Dendritic cell treated with granulocyte-macrophage colony-stimulating factor and Interleukin-4, amounts not matched to agents 40 ng/mL and 50 ng/mL, for 4 days (primary cell): ENCODE measurements around the gene MND1.

ENCODE experiments used
- H3K27ac Mint-ChIP-seq: one replicate; pipeline ENCODE4 v1.8.0; 2022; ENCODE audit warnings: mild to moderate bottlenecking, mixed read lengths
- H3K27me3 Mint-ChIP-seq: one replicate; pipeline ENCODE4 v1.8.0; 2022; ENCODE audit warnings: mild to moderate bottlenecking, mixed read lengths
- H3K36me3 Mint-ChIP-seq: one replicate; pipeline ENCODE4 v1.8.0; 2022; ENCODE audit warnings: low read depth, mixed read lengths
- H3K4me1 Mint-ChIP-seq: one replicate; pipeline ENCODE4 v1.8.0; 2022; ENCODE audit warnings: low read depth, mixed read lengths
- H3K4me3 Mint-ChIP-seq: one replicate; pipeline ENCODE4 v1.8.0; 2022; ENCODE audit warnings: mild to moderate bottlenecking, moderate library complexity, mixed read lengths
- H3K9me3 Mint-ChIP-seq: one replicate; pipeline ENCODE4 v1.8.0; 2022; ENCODE audit warnings: mixed read lengths
- intact Hi-C: fragments of 100-400 bp; cut with micrococcal nuclease; formaldehyde crosslinking; loops from one replicate; pipeline ENCODE4 v1.15.0; 2022

MND1 gene, protein sequence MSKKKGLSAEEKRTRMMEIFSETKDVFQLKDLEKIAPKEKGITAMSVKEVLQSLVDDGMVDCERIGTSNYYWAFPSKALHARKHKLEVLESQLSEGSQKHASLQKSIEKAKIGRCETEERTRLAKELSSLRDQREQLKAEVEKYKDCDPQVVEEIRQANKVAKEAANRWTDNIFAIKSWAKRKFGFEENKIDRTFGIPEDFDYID

DNA sequence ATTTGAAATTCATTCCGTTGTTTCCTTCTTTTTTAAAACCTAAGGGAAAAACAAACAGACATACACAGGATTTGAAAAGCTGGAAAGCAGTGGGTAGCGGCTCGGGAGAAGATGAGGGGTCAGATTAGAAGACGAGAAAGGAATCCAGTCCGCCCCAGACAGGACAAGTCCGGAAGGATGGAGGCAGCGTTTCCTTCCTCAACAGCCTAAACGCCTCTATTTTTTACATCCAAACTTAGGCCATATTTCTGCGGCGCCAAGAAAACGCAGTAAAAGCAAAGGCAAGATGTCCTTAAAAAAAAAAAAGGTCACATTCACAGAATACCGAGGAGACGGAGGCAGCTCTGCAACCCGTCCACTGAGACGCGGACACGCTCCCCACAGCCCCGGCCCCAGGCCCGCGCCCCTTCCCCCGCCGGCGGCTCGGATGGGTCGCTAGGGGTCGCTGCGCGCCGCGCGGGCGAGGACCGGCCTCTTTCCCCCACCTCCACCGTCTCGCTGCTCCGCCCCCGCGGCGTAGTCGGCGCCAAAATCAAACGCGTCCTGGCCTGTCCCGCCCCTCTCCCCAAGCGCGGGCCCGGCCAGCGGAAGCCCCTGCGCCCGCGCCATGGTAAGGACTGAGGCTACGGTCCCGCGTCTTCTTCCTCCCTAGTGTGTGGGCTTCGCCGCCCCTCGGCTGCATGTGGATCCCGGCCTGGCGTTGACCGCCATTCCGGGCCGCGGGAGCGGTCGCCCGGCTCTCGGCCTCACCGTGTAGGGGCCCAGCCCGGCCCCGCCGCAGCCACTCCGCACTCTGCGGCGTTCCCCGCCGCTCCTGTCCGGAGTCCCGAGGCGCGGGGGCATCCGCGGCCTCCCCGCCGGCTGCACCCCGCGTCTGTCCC is at the start of gene MND1:
Gene MND1 (plus strand): TSS at position 558 of the 881 bp plus-strand sequence. CDS start 50 bp downstream, at position 608.
- Mint-ChIP-seq H3K9me3 (no peaks in the 10 kb centered on the region), H3K4me3 (peak within 1 kb of the TSS; percentile 79), H3K27me3 (peaks cover 38% of the 10 kb centered on the region), H3K27ac (no peak within 1 kb of the TSS), H3K4me1 (peaks cover 14% of the 10 kb centered on the region), H3K36me3 (no peaks in the 10 kb centered on the region)
- intact Hi-C loops: loop anchor here (2.0 to 10.0 kb wide), 4 partner anchors 88 to 406 kb away; no protein-coding TSS in a partner anchor

DNA sequence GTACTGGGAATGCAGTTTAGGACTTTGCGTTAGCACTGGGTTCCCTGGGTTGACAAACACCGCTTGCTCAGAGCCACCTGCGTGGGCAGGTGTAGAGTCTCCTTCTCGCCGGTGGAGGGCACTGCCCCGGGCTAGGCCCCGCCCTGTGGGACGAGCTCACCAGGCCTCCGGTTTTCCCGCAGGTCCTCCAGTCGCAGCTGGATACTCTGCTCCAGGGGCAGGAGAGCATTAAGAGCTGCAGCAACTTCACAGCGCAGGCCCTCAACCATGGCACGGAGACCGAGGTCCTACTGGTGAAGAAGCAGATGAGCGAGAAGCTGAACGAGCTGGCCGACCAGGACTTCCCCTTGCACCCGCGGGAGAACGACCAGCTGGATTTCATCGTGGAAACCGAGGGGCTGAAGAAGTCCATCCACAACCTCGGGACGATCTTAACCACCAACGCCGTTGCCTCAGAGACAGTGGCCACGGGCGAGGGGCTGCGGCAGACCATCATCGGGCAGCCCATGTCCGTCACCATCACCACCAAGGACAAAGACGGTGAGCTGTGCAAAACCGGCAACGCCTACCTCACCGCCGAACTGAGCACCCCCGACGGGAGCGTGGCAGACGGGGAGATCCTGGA is 49.2 kb upstream of the MND1 start:
- no peaks in the 10 kb centered on the region for H3K27me3 Mint-ChIP-seq

DNA sequence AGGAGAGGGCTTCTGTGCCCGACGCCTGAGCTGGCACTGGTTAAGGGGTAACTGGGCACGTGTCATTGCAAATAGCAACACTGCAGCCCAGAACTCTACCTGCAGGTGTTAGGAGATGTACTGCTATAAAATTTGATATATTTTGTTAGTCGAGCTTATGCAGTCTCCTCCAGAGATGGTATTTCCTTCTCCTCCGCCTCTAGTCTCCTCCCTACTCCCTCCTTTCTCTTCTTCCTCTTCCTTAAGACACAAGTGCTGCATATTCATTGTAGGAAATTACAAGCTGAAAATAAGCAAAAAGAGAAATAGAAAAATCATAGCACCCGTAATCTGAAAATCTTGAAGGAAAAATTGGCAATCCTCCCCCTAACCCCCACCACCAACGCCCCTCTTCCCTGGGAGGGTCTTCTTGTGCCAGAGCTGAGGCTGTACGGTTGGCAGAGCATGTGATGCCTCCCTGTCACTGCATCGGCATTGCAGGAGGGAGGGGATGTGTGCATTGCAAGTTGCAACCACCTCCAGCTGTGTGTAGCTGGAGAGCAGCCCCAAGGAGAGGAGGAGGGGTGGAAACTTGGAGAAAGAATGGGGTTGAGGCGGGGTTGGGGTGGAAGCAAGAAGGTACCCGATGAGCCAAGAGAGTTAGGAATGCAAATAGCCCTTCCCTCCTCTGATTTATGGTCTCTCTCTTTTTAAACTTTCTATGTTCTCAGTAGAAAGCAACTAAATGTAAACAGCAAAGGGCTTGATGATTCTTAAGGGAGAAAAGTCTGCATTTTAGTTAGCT is 48.3 kb upstream of the MND1 start:
- Mint-ChIP-seq H3K36me3 (no peaks in the 10 kb centered on the region), H3K9me3 (peaks cover 14% of the 10 kb centered on the region), H3K27ac (no peak overlapping the region), H3K4me3 (no peak overlapping the region), H3K4me1 (no peaks in the 10 kb centered on the region), H3K27me3 (no peaks in the 10 kb centered on the region)
- intact Hi-C loops: no loop called here

More for the DNA sequence above, 49.2 kb upstream of the MND1 start:
- H3K4me1 Mint-ChIP-seq: no peaks in the 10 kb centered on the region
- H3K27ac Mint-ChIP-seq: no peak overlapping the region
- intact Hi-C loops: no loop called here
- H3K4me3 Mint-ChIP-seq: no peak overlapping the region
- peaks cover 11% of the 10 kb centered on the region for H3K9me3 Mint-ChIP-seq
- H3K36me3 Mint-ChIP-seq: no peaks in the 10 kb centered on the region

DNA sequence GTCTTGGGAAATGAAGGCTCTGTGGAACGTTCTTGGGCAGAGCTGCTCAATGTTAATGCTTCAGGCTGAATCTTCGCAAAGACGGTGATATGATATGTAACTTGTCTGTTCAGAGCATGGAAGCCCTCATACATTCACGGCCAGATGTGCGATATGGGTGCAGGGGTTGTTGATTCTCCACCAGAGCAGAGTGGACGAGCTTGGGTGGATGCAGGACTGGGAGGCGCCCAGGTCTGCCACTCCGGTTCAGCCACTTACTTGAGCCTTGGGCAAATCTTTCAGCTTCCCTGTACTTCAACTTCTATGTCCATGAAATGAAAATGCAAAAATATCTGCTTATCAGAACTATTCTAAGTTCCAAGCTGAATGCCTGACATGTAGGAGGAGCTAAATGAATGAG is 47.4 kb upstream of the MND1 start:
- Mint-ChIP-seq H3K36me3 (no peaks in the 10 kb centered on the region), H3K27me3 (no peaks in the 10 kb centered on the region)

DNA sequence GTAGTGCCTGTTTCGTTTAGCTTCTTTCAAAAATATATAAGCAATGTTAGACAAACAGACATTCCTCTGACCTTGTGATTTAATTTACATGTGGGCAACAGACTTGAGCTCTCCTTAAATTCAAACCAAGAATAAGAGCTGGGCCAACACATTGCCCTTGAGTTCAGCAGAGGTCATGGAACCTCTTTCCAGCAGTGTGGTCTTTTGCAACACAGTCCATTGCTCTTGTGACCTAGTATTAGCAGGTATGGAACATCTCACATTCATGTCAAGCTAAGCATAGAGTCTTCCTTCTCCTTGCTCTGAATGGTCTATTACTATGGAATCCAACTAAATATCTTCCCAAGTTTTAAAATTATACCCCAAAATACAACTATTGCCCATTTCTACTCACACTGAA is 33.7 kb upstream of the MND1 start:
- Mint-ChIP-seq H3K27ac (no peak overlapping the region), H3K27me3 (no peaks in the 10 kb centered on the region), H3K4me3 (no peak overlapping the region), H3K36me3 (no peaks in the 10 kb centered on the region), H3K9me3 (no peaks in the 10 kb centered on the region), H3K4me1 (no peaks in the 10 kb centered on the region)
- intact Hi-C loops: no loop called here

More for the DNA sequence above, 47.4 kb upstream of the MND1 start:
- intact Hi-C loops: no loop called here
- H3K27ac Mint-ChIP-seq: no peak overlapping the region
- peaks cover 14% of the 10 kb centered on the region for H3K9me3 Mint-ChIP-seq
- H3K4me3 Mint-ChIP-seq: no peak overlapping the region
- no peaks in the 10 kb centered on the region for H3K4me1 Mint-ChIP-seq

DNA sequence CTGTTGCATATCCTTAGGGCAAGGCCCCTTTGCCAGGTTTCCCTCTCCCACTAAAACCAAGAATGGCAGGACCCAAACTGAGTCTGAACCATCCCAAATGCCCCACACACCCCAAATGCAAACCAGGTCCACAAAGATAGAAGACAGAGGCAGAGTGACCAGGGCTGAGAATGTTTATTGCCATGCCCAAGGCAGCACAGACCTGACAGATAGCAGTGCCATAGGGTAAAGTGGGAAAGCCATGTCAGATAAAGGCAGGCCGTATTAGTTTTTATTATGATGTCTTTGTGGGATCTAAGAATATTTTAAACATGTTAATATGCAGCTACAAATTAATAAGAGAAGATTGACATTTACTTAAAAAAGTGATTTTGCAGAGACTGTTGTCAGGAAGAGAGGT is 29.6 kb upstream of the MND1 start:
- Mint-ChIP-seq H3K4me3 (no peak overlapping the region), H3K27ac (no peak overlapping the region), H3K9me3 (no peaks in the 10 kb centered on the region), H3K36me3 (no peaks in the 10 kb centered on the region), H3K27me3 (no peaks in the 10 kb centered on the region), H3K4me1 (no peaks in the 10 kb centered on the region)
- intact Hi-C loops: no loop called here

DNA sequence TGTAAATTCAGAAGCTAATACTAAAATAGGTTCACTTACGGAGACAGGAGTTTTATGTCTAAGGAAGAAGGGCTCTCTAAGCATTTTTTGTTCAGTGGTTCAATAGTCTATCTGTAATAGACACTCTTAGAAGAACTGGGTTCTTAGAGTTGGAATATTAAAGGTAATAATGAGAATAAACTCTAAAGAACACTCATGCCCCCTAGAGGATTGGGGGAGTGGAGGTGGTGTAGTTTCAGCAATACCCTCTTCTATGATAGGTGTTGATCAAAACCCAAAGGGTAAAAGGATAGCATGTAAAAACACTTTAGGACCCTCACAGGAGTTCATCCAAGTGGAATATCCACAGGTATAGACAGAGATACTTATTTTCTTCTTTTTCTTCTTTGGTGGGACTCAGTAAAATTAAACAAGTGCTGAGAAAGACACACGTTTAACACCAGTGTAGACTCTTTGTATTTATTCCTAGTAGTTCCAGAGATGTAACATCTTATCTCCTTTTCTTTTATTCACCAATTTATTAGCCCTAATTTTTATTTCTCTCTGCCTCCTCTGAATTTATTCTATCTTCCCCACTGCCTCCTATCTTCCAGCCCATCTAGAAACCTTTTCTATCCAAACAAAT is 25.7 kb upstream of the MND1 start:
- Mint-ChIP-seq H3K27me3 (peaks cover 2% of the 10 kb centered on the region), H3K36me3 (no peaks in the 10 kb centered on the region), H3K27ac (no peak overlapping the region), H3K9me3 (no peaks in the 10 kb centered on the region), H3K4me1 (no peaks in the 10 kb centered on the region), H3K4me3 (no peak overlapping the region)
- intact Hi-C loops: loop anchor here (2.0 kb wide), 1 partner anchor 176 kb away; no protein-coding TSS in a partner anchor

DNA sequence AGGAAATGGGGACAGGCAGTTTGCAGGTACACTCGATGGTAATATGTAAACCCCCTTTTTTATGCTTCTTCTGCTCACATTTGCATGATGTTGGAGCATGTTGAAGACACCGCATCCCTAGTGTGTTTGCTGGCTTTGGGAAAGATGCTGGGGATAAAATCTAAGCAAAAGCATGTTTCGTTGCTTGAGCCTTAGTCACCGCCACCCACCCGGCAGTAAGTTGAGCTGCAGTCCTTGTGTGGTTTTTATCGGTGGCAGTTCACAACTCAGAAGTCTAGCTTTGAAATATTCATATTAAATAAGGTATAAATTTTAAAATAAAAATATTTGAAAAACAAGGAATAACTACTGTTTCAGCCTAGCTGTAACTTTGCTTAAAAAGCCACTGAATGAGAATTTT is 21.7 kb upstream of the MND1 start:
- H3K36me3 Mint-ChIP-seq: no peaks in the 10 kb centered on the region
- intact Hi-C loops: no loop called here
- no peak overlapping the region for H3K4me3 Mint-ChIP-seq
- no peak overlapping the region for H3K27ac Mint-ChIP-seq
- H3K9me3 Mint-ChIP-seq: no peaks in the 10 kb centered on the region
- H3K27me3 Mint-ChIP-seq: peaks cover 4% of the 10 kb centered on the region
- H3K4me1 Mint-ChIP-seq: no peaks in the 10 kb centered on the region

DNA sequence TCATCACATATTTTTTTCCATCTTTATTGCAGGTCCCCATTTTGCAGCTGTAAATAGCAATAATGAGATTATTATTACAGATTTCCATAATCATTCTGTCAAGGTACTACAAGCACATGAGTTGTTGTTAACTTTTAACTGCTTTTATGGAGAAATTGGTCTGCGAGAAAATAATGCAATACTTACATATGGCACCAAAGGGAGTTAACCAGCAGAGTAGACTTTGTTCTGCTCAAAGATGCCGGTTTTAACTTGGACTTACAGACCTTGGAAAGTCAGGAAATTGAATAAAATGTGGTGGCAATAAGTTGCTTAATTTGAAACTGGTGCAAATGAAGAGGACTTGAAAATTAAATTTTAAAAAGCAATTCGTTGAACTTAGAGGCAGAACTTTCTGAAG is 20.4 kb upstream of the MND1 start:
- H3K9me3 Mint-ChIP-seq: no peaks in the 10 kb centered on the region
- H3K36me3 Mint-ChIP-seq: no peaks in the 10 kb centered on the region
- no peak overlapping the region for H3K4me3 Mint-ChIP-seq
- H3K4me1 Mint-ChIP-seq: no peaks in the 10 kb centered on the region
- no peak overlapping the region for H3K27ac Mint-ChIP-seq
- intact Hi-C loops: no loop called here
- peaks cover 4% of the 10 kb centered on the region for H3K27me3 Mint-ChIP-seq

DNA sequence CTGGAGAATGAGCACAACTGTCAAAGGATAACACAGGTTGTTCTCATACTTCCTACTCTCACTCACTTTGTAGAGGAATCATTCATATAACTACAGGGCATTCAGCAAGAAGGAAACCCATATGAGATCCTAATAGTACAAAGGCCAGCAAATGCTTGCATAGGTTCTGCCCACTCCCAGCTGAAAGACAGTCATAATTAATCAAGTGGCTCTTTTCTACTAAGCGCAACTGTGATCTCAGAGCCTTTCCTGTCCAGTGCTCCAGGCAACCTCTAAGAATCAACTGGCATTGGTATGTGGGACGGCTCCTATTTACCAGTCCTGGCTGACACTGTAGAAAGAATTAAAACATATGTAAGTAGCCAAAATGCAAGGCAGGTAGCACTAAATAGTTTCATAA is 18.9 kb upstream of the MND1 start:
- H3K36me3 Mint-ChIP-seq: no peaks in the 10 kb centered on the region
- H3K9me3 Mint-ChIP-seq: no peaks in the 10 kb centered on the region
- H3K4me3 Mint-ChIP-seq: no peak overlapping the region
- intact Hi-C loops: no loop called here
- H3K4me1 Mint-ChIP-seq: no peaks in the 10 kb centered on the region
- peaks cover 4% of the 10 kb centered on the region for H3K27me3 Mint-ChIP-seq
- no peak overlapping the region for H3K27ac Mint-ChIP-seq

DNA sequence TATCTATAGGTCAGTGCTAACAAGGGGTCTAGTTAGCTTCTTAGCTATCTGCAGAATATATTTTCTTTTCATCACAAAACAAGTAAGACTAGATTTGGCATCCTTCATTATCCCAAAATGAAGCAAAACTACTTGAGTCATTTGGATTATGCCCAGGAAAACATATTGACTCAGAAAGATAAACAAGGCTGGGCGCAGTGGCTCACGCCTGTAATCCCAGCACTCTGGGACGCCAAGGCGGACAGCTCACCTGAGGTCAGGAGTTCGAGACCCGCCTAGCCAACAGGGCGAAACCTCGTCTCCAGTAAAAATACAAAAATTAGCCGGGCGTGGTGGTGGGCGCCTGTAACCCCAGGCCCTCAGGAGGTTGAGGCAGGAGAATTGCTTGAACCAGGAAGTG is 18.0 kb upstream of the MND1 start:
- Mint-ChIP-seq H3K4me1 (no peaks in the 10 kb centered on the region), H3K27me3 (peaks cover 2% of the 10 kb centered on the region)
- intact Hi-C loops: no loop called here

DNA sequence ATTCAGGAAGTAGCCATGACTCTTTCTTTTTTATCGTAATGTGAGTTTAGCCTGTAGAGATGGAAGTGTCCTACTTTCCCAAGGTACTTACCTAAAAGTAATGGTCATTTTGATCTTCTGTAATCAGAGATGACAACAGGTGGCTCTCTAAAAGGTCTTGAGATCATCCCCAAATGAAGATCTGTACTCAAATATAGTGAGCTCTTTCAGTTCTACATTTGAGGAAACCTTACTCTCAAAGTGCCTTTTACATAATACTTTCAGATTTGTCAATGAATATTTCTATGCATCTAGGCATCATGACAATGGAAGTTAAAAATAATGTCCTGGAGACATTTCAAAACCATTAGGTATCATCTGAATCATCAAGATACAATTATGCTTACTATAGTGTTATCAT is 17.2 kb upstream of the MND1 start:
- Mint-ChIP-seq H3K27me3 (peaks cover 2% of the 10 kb centered on the region), H3K4me3 (no peak overlapping the region), H3K4me1 (no peaks in the 10 kb centered on the region), H3K36me3 (no peaks in the 10 kb centered on the region), H3K9me3 (no peaks in the 10 kb centered on the region), H3K27ac (no peak overlapping the region)
- intact Hi-C loops: no loop called here

More for the DNA sequence above, 18.0 kb upstream of the MND1 start:
- H3K36me3 Mint-ChIP-seq: no peaks in the 10 kb centered on the region
- H3K9me3 Mint-ChIP-seq: no peaks in the 10 kb centered on the region
- no peak overlapping the region for H3K27ac Mint-ChIP-seq
- H3K4me3 Mint-ChIP-seq: no peak overlapping the region

DNA sequence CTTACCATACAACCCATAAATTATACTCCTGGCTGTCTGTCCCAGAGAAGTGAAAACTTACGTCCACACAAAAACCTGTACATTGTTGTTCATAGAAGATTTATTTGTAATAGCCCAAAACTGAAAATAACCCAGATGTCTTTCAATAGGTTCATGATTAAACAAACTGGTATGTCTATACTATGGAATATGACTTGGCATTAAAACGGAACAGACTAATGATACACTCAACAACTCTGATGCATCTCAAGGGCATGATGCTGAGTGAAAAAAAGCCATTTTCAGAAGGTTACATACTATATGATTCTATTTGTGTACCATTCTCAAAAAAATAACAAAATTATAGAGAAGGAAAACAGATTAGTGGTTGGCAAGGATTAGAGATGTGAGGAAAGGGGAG is 11.6 kb upstream of the MND1 start:
- H3K4me1 Mint-ChIP-seq: no peaks in the 10 kb centered on the region
- intact Hi-C loops: no loop called here
- no peak overlapping the region for H3K4me3 Mint-ChIP-seq
- H3K36me3 Mint-ChIP-seq: no peaks in the 10 kb centered on the region
- H3K27me3 Mint-ChIP-seq: peaks cover 6% of the 10 kb centered on the region
- no peaks in the 10 kb centered on the region for H3K9me3 Mint-ChIP-seq
- H3K27ac Mint-ChIP-seq: no peak overlapping the region
